Panc1 (cell line): ENCODE data around the gene HOXB3. TPM values are rescaled to one million over a fixed set of nuclear protein-coding genes. Genes with fewer than 3 reads are reported as not detected.

ENCODE experiments used
- ATAC-seq: fragments of 200-7000 bp; cut with Tn5 transposase; 2 replicates; pipeline ENCODE4 v1.9.1; 2020; ENCODE audit warnings: mild to moderate bottlenecking, moderate library complexity
- BruUV-seq: library from RNA; stranded (reverse); fragments of 400-500 nt; replicated peaks from 2 replicates; lab custom pipeline; 2021; lab: Mats Ljungman, UMichigan
- CTCF ChIA-PET: fragments of 300-600 bp; sonication (Branson Sonifier 250); formaldehyde crosslinking; loops from one replicate; lab custom pipeline; 2022; ENCODE audit warnings: antibody characterized with exemption; lab: Charles Lee
- POLR2A ChIA-PET: fragments of 300-600 bp; sonication (Branson Sonifier 250); formaldehyde crosslinking; loops from one replicate; lab custom pipeline; 2022; ENCODE audit warnings: antibody characterized with exemption; lab: Charles Lee
- DNase-seq: peaks from one replicate; pipeline ENCODE4 v3.0.0-alpha.2; 2010; ENCODE audit warnings: low read depth, low spot score
- H3K27ac ChIP-seq: 2 replicates; pipeline ENCODE4 v1.5.1; 2011; ENCODE audit warnings: mild to moderate bottlenecking, low read length, inconsistent platforms
- H3K27me3 ChIP-seq: fragments of 200-500 bp; sonication (Bioruptor generic); 2 replicates; pipeline ENCODE4 v1.6.0; 2014; ENCODE audit warnings: low read length, inconsistent platforms; ENCODE audit not compliant: control insufficient read depth, insufficient read depth
- H3K36me3 ChIP-seq: fragments of 200-500 bp; sonication (Bioruptor generic); 2 replicates; pipeline ENCODE4 v1.5.1; 2014; ENCODE audit warnings: inconsistent platforms, mild to moderate bottlenecking, low read length, moderate library complexity; ENCODE audit not compliant: control insufficient read depth, insufficient read depth
- H3K4me1 ChIP-seq: 2 replicates; pipeline ENCODE4 v1.5.1; 2011; ENCODE audit warnings: inconsistent platforms, mild to moderate bottlenecking, low read length, moderate library complexity; ENCODE audit not compliant: control insufficient read depth, insufficient read depth
- H3K4me3 ChIP-seq, 2 experiments: 2 replicates each; pipeline ENCODE4 v1.5.1; 2011 to 2012; ENCODE audit warnings: low read depth in 2 of 2, low read length in 2 of 2, mild to moderate bottlenecking in 2 of 2, inconsistent platforms in 1 of 2, moderate library complexity in 1 of 2
- H3K9me3 ChIP-seq: fragments of 200-500 bp; sonication (Bioruptor generic); 2 replicates; pipeline ENCODE4 v1.5.1; 2014; ENCODE audit warnings: low read depth, mild to moderate bottlenecking, inconsistent platforms, low read length, moderate library complexity; ENCODE audit not compliant: control insufficient read depth, insufficient read depth
- POLR2AphosphoS5 ChIP-seq: IDR thresholded peaks from 2 replicates; pipeline ENCODE4 v1.6.1; 2012; ENCODE audit warnings: mild to moderate bottlenecking, low read depth, low read length, moderate library complexity
- SIN3A ChIP-seq: IDR thresholded peaks from 2 replicates; pipeline ENCODE4 v1.6.1; 2012; ENCODE audit warnings: low read depth, mild to moderate bottlenecking, low read length, moderate library complexity, borderline replicate concordance; ENCODE audit not compliant: insufficient read depth
- TCF7L2 ChIP-seq: IDR thresholded peaks from 2 replicates; pipeline ENCODE4 v1.6.1; 2011; ENCODE audit warnings: mild to moderate bottlenecking, low read depth, low read length, inconsistent platforms
- in situ Hi-C: cut with HindIII; loops from 2 replicates; pipeline ENCODE4 v1.10.0; 2016; ENCODE audit warnings: low sequenced_read_pairs, low pct_unique_long_range_greater_than_20kb
- intact Hi-C: fragments of 100-400 bp; cut with micrococcal nuclease; formaldehyde crosslinking; loops from one replicate; pipeline ENCODE4 v1.10.0; 2022; ENCODE audit not compliant: unreplicated experiment
- total RNA-seq: library from RNA; stranded (reverse); gene quantifications from one replicate; pipeline ENCODE4 v1.2.1, GENCODE V29; 2021; ENCODE audit not compliant: unreplicated experiment
- TF ChIP-seq, protein P1 (sequence below): fragments of 450-650 bp; IDR thresholded peaks from 2 replicates; pipeline ENCODE4 v1.5.1; 2017; ENCODE audit warnings: mild to moderate bottlenecking
- TF ChIP-seq, protein P2 (sequence below), 2 experiments: IDR thresholded peaks; 2 replicates each; pipeline ENCODE4 v1.6.1; 2011 to 2012; ENCODE audit warnings: low read depth in 2 of 2, control low read depth in 1 of 2, low read length in 1 of 2, mild to moderate bottlenecking in 1 of 2, moderate library complexity in 1 of 2; ENCODE audit not compliant: insufficient read depth in 1 of 2

HOXB3 gene
- total RNA-seq, 1 experiment from 2014 or later: 127 TPM

DNA sequence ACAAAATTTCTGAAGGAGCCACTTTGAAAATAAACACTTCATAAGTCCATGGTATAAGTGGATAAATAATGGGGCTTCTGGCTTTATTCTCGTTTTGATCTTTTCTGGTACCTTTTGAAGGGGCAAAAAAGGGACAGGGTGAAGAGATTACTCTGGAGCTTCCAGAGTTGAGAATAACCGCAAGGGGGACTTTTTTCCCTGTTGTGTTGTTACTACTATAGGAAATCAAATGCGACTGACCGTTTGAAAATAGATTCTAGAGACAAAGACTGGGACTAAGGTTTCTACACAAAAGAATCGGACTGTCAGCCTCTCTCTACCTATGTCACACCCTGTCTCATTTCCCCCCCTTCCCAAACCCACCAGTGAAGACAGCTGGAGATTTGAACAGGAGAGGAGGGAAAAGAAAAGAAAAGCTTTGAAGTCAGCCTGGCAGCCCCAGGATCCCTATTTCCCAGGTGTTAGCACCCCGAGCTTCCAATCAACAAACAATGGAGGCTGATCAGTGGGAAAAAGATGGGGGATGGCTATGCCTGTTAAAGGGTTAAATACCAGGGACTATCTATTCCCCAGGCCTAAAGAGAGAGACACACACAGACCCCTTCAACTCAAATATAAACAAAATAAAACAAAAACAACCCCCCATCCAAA lies 20.2 kb downstream of the HOXB3 start:
- BruUV-seq: no TSS peak
- Histone ChIP-seq H3K9me3 (no peaks in the 10 kb centered on the region), H3K27me3 (no peaks in the 10 kb centered on the region), H3K27ac (peak overlapping the region; percentile 97), H3K4me1 (peaks cover 99% of the 10 kb centered on the region), H3K4me3 (peak overlapping the region; percentile 22 to 99), H3K36me3 (peaks cover 10% of the 10 kb centered on the region; the same call in 1 of the 2 replicates)
- DNase-seq (no peak), ATAC-seq (no peak)
- in situ Hi-C loops (no loop called here), intact Hi-C loops (no loop called here)
- ChIA-PET CTCF (interaction anchor here (0.7 to 1.0 kb wide), 2 partner anchors 18 to 19 kb away, joined by 3 read pairs; no protein-coding TSS in a partner anchor), POLR2A (interaction anchor here (0.6 to 1.6 kb wide), 4 partner anchors 8 to 218 kb away, joined by 3 to 7 read pairs (median 4); no protein-coding TSS in a partner anchor)
- TF ChIP-seq TCF7L2 (0 out of 2 replicates have a peak, but pooled peaks have one; percentile 48), POLR2AphosphoS5 (no peak), SIN3A (no peak; the same call in 1 of the 2 replicates)
- TF ChIP-seq, protein P1, sequence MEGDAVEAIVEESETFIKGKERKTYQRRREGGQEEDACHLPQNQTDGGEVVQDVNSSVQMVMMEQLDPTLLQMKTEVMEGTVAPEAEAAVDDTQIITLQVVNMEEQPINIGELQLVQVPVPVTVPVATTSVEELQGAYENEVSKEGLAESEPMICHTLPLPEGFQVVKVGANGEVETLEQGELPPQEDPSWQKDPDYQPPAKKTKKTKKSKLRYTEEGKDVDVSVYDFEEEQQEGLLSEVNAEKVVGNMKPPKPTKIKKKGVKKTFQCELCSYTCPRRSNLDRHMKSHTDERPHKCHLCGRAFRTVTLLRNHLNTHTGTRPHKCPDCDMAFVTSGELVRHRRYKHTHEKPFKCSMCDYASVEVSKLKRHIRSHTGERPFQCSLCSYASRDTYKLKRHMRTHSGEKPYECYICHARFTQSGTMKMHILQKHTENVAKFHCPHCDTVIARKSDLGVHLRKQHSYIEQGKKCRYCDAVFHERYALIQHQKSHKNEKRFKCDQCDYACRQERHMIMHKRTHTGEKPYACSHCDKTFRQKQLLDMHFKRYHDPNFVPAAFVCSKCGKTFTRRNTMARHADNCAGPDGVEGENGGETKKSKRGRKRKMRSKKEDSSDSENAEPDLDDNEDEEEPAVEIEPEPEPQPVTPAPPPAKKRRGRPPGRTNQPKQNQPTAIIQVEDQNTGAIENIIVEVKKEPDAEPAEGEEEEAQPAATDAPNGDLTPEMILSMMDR: no peak
- TF ChIP-seq, protein P2, sequence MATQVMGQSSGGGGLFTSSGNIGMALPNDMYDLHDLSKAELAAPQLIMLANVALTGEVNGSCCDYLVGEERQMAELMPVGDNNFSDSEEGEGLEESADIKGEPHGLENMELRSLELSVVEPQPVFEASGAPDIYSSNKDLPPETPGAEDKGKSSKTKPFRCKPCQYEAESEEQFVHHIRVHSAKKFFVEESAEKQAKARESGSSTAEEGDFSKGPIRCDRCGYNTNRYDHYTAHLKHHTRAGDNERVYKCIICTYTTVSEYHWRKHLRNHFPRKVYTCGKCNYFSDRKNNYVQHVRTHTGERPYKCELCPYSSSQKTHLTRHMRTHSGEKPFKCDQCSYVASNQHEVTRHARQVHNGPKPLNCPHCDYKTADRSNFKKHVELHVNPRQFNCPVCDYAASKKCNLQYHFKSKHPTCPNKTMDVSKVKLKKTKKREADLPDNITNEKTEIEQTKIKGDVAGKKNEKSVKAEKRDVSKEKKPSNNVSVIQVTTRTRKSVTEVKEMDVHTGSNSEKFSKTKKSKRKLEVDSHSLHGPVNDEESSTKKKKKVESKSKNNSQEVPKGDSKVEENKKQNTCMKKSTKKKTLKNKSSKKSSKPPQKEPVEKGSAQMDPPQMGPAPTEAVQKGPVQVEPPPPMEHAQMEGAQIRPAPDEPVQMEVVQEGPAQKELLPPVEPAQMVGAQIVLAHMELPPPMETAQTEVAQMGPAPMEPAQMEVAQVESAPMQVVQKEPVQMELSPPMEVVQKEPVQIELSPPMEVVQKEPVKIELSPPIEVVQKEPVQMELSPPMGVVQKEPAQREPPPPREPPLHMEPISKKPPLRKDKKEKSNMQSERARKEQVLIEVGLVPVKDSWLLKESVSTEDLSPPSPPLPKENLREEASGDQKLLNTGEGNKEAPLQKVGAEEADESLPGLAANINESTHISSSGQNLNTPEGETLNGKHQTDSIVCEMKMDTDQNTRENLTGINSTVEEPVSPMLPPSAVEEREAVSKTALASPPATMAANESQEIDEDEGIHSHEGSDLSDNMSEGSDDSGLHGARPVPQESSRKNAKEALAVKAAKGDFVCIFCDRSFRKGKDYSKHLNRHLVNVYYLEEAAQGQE (IDR thresholded peaks at IDR 0.05; ENCODE audit: insufficient read depth in 1 of 2, low read depth in 2 of 2, low read length in 1 of 2): no peak

DNA sequence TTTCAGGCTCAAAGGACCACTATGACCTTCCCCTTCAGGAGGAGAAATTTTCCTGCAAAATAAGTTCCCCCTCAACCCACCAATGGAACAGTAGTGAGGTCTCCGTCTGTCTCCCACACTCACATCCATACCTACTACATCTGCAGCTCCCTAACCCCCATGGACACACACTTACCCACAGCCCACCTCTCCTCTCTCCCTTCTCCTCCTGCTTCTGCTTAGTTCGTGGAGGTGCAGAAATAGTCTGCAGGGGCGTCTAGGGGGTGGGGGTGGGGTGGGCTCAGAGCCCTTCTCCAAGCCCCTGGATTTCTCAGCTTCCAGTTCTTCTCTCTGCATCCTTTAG lies 20.8 kb downstream of the HOXB3 start:
- DNase-seq: no peak
- peaks cover 97% of the 10 kb centered on the region for H3K4me1 ChIP-seq
- peaks cover 10% of the 10 kb centered on the region; the same call in 1 of the 2 replicates for H3K36me3 ChIP-seq
- TF ChIP-seq SIN3A (no peak), TCF7L2 (no peak), POLR2AphosphoS5 (no peak)
- TF ChIP-seq, protein P2 (IDR thresholded peaks at IDR 0.05; ENCODE audit: insufficient read depth in 1 of 2, low read depth in 2 of 2, low read length in 1 of 2): no peak
- TF ChIP-seq, protein P1: no peak
- H3K27ac ChIP-seq: peak overlapping the region; percentile 97
- H3K27me3 ChIP-seq: no peaks in the 10 kb centered on the region
- H3K4me3 ChIP-seq: peak overlapping the region; percentile 16 to 99
- intact Hi-C loops (no loop called here), in situ Hi-C loops (no loop called here)
- ATAC-seq: no peak
- no peaks in the 10 kb centered on the region for H3K9me3 ChIP-seq
- ChIA-PET CTCF (interaction anchor here (0.8 to 1.0 kb wide), 2 partner anchors 19 to 217 kb away, joined by 3 read pairs; no protein-coding TSS in a partner anchor), POLR2A (interaction anchor here (0.6 to 1.6 kb wide), 3 partner anchors 11 to 217 kb away, joined by 3 to 7 read pairs (median 4); no protein-coding TSS in a partner anchor)
- no TSS peak for BruUV-seq
